Hematopoietic multipotent progenitor cell treated with erythropoietin and hydrocortisone succinate and interleukin-3 and kit ligand, for 8 days (in vitro differentiated cells): Measurements from ENCODE around the gene ELOVL6.
"Not testable (repeated sequence)": the region's sequence is repeated elsewhere in the genome, so short reads cannot be mapped to it uniquely, and the experiment has no call there.

Experiments used
- DNase-seq: peaks from one replicate; pipeline ENCODE4 v3.0.0-alpha.2; 2015

The ELOVL6 gene

GRCh38 chr4:110157166-110157565, 41.2 kb downstream of the ELOVL6 start:
- DNase-seq: not testable (repeated sequence)

GRCh38 chr4:110156442-110156841, 42.0 kb downstream of the ELOVL6 start:
- DNase-seq: no peak

- no peak for DNase-seq
Measured at GRCh38 chr4:110155654-110156053, 42.8 kb downstream of the ELOVL6 start.

- no peak for DNase-seq
Measured at GRCh38 chr4:110154582-110154981, 43.8 kb downstream of the ELOVL6 start.

GRCh38 chr4:110152386-110152785, 46.0 kb downstream of the ELOVL6 start:
- no peak for DNase-seq

- no peak for DNase-seq
Measured at GRCh38 chr4:110149089-110149488, 49.3 kb downstream of the ELOVL6 start.

GRCh38 chr4:110142461-110142860, 56.0 kb downstream of the ELOVL6 start:
- DNase-seq: no peak

GRCh38 chr4:110139815-110140214, 58.6 kb downstream of the ELOVL6 start:
- DNase-seq: no peak

- DNase-seq: no peak
Measured at GRCh38 chr4:110139111-110139510, 59.3 kb downstream of the ELOVL6 start.

- DNase-seq: no peak
Measured at GRCh38 chr4:110138551-110138950, 59.9 kb downstream of the ELOVL6 start.

- DNase-seq: no peak
Measured at GRCh38 chr4:110137829-110138228, 60.6 kb downstream of the ELOVL6 start.

GRCh38 chr4:110135523-110135922, 62.9 kb downstream of the ELOVL6 start:
- peak; percentile 32 for DNase-seq

- DNase-seq: no peak
Measured at GRCh38 chr4:110135076-110135475, 63.3 kb downstream of the ELOVL6 start.

- no peak for DNase-seq
Measured at GRCh38 chr4:110134269-110134869, 64.0 kb downstream of the ELOVL6 start.

GRCh38 chr4:110132816-110133719, 65.3 kb downstream of the ELOVL6 start:
- DNase-seq: no peak

- DNase-seq: no peak
Measured at GRCh38 chr4:110131916-110132315, 66.5 kb downstream of the ELOVL6 start.

GRCh38 chr4:110130576-110131358, 67.6 kb downstream of the ELOVL6 start:
- no peak for DNase-seq

GRCh38 chr4:110129544-110129943, 68.9 kb downstream of the ELOVL6 start:
- DNase-seq: no peak

GRCh38 chr4:110128472-110128919, 69.9 kb downstream of the ELOVL6 start:
- DNase-seq: peak; percentile 60

GRCh38 chr4:110128029-110128428, 70.4 kb downstream of the ELOVL6 start:
- no peak for DNase-seq

- DNase-seq: no peak
Measured at GRCh38 chr4:110124711-110125110, 73.7 kb downstream of the ELOVL6 start.

GRCh38 chr4:110122201-110122600, 76.2 kb downstream of the ELOVL6 start:
- DNase-seq: no peak

GRCh38 chr4:110120506-110120905, 77.9 kb downstream of the ELOVL6 start:
- DNase-seq: no peak
